ENCODE measurements around the gene CHD9. TPM values are rescaled to one million over a fixed set of nuclear protein-coding genes. Genes with fewer than 3 reads are reported as not detected.

CHD9 gene
- total RNA-seq, 2 donors from 2014 or later: 29.2 to 38.1 TPM

DNA sequence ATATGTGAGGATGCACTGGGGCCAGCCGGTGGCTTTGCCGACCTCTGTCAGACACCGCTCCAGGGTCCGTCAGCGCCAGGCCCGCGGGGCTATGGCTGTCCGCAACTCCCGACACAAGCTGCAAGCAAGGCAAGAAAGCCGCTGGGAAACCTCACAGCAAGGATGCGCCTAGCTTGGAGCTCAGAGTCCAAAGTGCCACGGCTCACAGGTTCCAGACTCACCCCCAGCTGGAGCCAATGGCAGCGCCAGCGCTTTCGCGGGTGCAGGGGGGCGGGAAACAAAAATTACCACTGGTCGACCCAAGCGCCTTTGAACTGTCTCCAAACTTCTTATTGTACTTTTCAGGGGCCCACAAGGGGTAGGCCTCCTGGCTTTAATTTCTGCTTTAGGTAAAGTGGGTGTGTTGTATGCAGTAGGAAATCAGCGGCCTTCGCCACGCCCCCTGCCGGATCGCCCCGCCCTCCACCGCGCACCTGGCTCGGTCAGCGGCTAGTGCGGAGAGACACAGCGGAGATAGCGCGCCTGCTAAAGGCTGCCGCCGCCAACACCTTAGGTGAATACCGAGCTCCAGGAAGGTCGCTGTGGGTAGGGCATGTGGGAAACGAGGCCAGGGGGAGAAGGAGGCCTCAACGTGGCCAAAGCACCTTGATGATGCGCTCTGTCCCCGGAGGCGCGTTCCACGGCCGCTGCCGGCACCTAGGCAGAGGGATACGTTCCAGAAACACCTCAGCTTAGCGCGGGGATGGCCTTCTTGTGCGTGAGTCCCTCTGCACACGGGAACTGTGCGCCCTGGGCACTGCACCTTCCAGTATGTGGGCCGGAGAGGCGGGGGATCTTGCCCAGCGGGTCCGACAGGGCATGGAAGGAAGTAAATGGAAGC lies 318.4 kb downstream of the CHD9 start:
- H3K4me1 Mint-ChIP-seq (ENCODE audit: low read depth in 2 of 2): peaks cover 8 to 12% of the 10 kb centered on the region in 2 donors
- no peaks in the 10 kb centered on the region for H3K36me3 Mint-ChIP-seq
- no peaks in the 10 kb centered on the region for H3K9me3 Mint-ChIP-seq
- H3K27me3 Mint-ChIP-seq: peaks cover 0 to 15% of the 10 kb centered on the region in 2 donors
- peak overlapping the region; percentile 64 for H3K4me3 Mint-ChIP-seq
- ATAC-seq: peak; percentile 60 to 76
- H3K27ac Mint-ChIP-seq: no peak overlapping the region
- DNase-seq (ENCODE audit: low spot score): no peak

DNA sequence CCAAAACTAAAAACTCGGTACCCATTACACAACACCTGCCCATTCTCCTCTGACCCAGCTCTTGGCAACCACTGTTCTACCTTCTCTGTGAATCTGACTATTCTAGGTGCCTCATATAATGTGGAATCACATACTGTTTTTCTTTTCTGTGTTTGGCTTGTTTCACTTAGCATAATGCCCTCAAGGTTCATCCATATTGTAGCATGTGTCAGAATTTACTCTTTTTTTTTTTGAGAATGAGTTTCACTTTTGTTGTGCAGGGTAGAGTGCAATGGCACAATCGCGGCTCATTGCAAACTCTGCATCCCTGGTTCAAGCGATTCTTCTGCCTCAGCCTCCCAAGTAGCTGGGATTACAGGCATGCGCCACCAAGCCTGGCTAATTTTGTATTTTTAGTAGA lies 320.0 kb downstream of the CHD9 start:
- peak overlapping the region; percentile 5 for H3K4me3 Mint-ChIP-seq
- no peaks in the 10 kb centered on the region for H3K9me3 Mint-ChIP-seq
- H3K4me1 Mint-ChIP-seq (ENCODE audit: low read depth in 2 of 2): peaks cover 8 to 12% of the 10 kb centered on the region in 2 donors
- no peak for DNase-seq (ENCODE audit: low spot score)
- ATAC-seq: no peak
- peaks cover 0 to 13% of the 10 kb centered on the region in 2 donors for H3K27me3 Mint-ChIP-seq
- no peak overlapping the region for H3K27ac Mint-ChIP-seq
- H3K36me3 Mint-ChIP-seq: no peaks in the 10 kb centered on the region

DNA sequence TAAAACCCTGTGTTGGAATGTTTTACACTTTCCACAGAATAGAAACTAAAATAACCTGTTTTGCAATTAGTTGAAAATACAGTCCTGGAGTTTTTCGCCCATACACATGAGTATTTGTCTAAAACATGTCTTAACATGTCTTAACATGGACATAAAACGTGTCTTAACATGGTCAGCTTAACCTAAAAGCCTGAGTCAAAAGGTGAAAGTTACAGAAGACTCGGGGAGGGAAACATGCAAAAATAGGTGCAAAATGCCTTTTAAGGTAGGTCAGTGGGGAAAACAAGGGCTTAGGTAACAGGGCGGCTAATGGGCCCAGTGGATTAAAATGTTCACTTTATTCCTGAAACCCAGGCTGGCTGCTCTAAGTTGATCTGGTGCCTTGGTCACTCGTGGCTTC lies 323.3 kb downstream of the CHD9 start:
- Mint-ChIP-seq H3K4me1 (ENCODE audit: low read depth in 2 of 2) (peaks cover 8 to 10% of the 10 kb centered on the region in 2 donors), H3K36me3 (no peaks in the 10 kb centered on the region), H3K4me3 (no peak overlapping the region), H3K27ac (no peak overlapping the region), H3K9me3 (no peaks in the 10 kb centered on the region), H3K27me3 (peaks cover 0 to 13% of the 10 kb centered on the region in 2 donors)
- no peak for DNase-seq (ENCODE audit: low spot score)
- no peak for ATAC-seq

Other genes starting within 250 kb of the CHD9 start
- under 1 TPM in 1 of 2 donors, not detected in 1; 0.17 TPM for gene CHD9NB, start 2.1 kb upstream of the CHD9 start, total RNA-seq